HG02610 (cell line): ENCODE measurements around the gene FOXF2.

ENCODE experiments used
- ATAC-seq: cut with Tn5 transposase; IDR thresholded peaks from one replicate; pipeline ENCODE4 v1.9.1; 2021; ENCODE audit warnings: mild to moderate bottlenecking, moderate library complexity; ENCODE audit not compliant: unreplicated experiment

Gene FOXF2

GRCh38 chr6:1438471-1438881 is 49.1 kb downstream of the FOXF2 start:
- no peak for ATAC-seq

- ATAC-seq: no peak
Observed at GRCh38 chr6:1439349-1439748, 50.0 kb downstream of the FOXF2 start.

GRCh38 chr6:1442929-1443328 is 53.6 kb downstream of the FOXF2 start:
- no peak for ATAC-seq
